ENCODE data around the gene FSIP1.

Gene FSIP1

GRCh38 chr15:39651295-39651694 is 131.3 kb downstream of the FSIP1 start:
- no peak overlapping the region for H3K4me3 ChIP-seq (ENCODE audit: low read depth, low read length)
- TF ChIP-seq CTCF (IDR thresholded peaks at IDR 0.05; ENCODE audit: control insufficient read depth, extremely low read depth, insufficient read depth) = no peak
- no peak for DNase-seq (ENCODE audit: low read depth)

- TF ChIP-seq CTCF (IDR thresholded peaks at IDR 0.05; ENCODE audit: control insufficient read depth, extremely low read depth, insufficient read depth) = no peak
- DNase-seq (ENCODE audit: low read depth) = no peak
- no peak overlapping the region for H3K4me3 ChIP-seq (ENCODE audit: low read depth, low read length)
These were observed 132.9 kb downstream of the FSIP1 start for GRCh38 chr15:39649757-39650156.

- TF ChIP-seq CTCF (IDR thresholded peaks at IDR 0.05; ENCODE audit: control insufficient read depth, extremely low read depth, insufficient read depth) = no peak
- no peak for DNase-seq (ENCODE audit: low read depth)
- H3K4me3 ChIP-seq (ENCODE audit: low read depth, low read length) = no peak overlapping the region
These were observed 136.2 kb downstream of the FSIP1 start for GRCh38 chr15:39646425-39646824.

GRCh38 chr15:39645976-39646257 is 136.7 kb downstream of the FSIP1 start:
- no peak for DNase-seq (ENCODE audit: low read depth)
- TF ChIP-seq CTCF (IDR thresholded peaks at IDR 0.05; ENCODE audit: control insufficient read depth, extremely low read depth, insufficient read depth) = no peak
- H3K4me3 ChIP-seq (ENCODE audit: low read depth, low read length) = no peak overlapping the region

- no peak for DNase-seq (ENCODE audit: low read depth)
- no peak for TF ChIP-seq CTCF (IDR thresholded peaks at IDR 0.05; ENCODE audit: control insufficient read depth, extremely low read depth, insufficient read depth)
- H3K4me3 ChIP-seq (ENCODE audit: low read depth, low read length) = no peak overlapping the region
These were observed 137.3 kb downstream of the FSIP1 start for GRCh38 chr15:39645138-39645975.

GRCh38 chr15:39644136-39644535 is 138.5 kb downstream of the FSIP1 start:
- no peak for TF ChIP-seq CTCF (IDR thresholded peaks at IDR 0.05; ENCODE audit: control insufficient read depth, extremely low read depth, insufficient read depth)
- no peak overlapping the region for H3K4me3 ChIP-seq (ENCODE audit: low read depth, low read length)

GRCh38 chr15:39643727-39644126 is 138.9 kb downstream of the FSIP1 start:
- DNase-seq (ENCODE audit: low read depth) = no peak
- TF ChIP-seq CTCF (IDR thresholded peaks at IDR 0.05; ENCODE audit: control insufficient read depth, extremely low read depth, insufficient read depth) = no peak
- H3K4me3 ChIP-seq (ENCODE audit: low read depth, low read length) = no peak overlapping the region

More at GRCh38 chr15:39644136-39644535, 138.5 kb downstream of the FSIP1 start:
- no peak for DNase-seq (ENCODE audit: low read depth)

Data from LNCaP clone FGC (cell line).